GM15510 (cell line): ENCODE measurements around the gene GATD1.
A peak's percentile ranks its signal among the peaks of the same experiment; 100 is the strongest.

Source experiments
- POLR2A ChIP-seq: IDR thresholded peaks from 3 replicates; pipeline ENCODE4 v1.6.1; 2011; ENCODE audit warnings: borderline replicate concordance; ENCODE audit not compliant: insufficient read length; ENCODE audit errors: extremely low read depth

GATD1 gene

DNA sequence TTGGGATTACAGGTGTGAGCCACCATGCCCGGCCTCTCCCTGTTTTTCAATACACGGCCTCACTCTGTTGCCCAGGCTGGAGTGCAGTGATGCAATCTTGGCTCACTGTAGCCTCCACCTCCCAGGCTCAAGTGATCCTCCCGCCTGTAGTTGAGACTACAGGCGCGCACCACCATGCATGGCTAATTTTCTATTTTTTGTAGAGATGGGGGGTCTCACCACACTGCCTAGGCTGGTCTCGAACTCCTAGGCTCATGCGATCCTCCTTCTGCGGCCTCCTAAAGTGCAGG is 11.5 kb downstream of the GATD1 start:
- TF ChIP-seq POLR2A: no peak

DNA sequence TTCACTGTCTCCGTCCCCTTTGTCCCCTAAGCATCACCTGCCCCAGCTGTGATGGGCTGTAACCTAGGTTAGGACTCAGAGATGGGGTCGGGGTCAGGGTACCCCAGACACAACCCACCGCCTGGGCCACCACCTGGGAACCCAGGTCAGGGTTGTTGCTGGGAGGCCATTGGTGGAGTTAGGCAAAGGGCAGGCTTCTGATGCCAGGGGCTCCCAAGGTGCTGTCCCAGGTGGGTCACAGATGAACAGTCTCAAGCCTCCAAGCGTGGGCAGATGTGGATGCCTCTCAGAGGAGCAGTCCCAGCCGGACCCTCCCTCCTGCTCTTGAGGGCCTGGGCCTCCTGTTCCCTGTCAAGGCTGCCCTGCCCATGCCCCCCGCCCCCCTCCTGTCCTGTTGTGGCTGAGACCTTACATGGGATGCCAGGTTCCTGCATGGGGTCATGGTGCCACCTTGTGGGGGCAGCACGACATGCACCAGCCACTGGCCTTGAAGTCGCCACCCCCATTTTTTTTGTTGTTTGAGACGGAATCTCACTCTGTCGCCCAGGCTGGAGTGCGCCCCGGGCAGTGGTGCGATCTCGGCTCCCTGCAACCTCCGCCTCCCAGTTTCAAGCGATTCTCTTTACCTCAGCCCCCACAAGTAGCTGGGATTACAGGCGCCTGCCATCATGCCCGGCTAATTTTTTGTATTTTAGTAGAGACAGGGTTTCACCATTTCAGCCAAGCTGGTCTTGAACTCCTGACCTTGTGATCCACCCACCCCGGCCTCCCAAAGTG is 12.1 kb downstream of the GATD1 start:
- TF ChIP-seq POLR2A: no peak

DNA sequence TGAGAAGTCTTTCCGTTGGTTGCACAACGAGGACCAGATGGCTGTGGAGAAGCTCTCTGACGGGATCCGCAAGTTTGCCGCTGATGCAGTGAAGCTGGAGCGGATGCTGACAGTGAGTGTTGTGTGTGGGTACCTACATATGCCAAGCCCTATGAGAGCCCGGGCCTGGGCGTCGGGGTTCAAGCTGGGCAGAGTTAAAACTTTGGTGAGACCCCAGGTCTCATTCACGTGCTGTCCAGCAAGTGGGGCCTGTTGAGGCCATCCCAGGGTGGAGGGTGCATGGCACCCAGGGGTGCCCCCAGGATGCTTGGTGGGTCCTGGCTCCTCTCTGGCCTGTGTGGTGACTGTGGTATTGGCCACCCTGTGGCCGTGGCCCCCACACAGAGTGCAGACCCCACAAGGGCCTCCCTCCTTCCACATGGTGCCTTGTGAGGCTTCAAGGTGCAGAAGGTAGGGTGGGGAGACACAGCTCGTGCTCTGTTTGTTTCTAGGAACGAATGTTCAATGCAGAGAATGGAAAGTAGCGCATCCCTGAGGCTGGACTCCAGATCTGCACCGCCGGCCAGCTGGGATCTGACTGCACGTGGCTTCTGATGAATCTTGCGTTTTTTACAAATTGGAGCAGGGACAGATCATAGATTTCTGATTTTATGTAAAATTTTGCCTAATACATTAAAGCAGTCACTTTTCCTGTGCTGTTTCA is 12.8 kb downstream of the GATD1 start:
- peak; percentile 5 for TF ChIP-seq POLR2A

DNA sequence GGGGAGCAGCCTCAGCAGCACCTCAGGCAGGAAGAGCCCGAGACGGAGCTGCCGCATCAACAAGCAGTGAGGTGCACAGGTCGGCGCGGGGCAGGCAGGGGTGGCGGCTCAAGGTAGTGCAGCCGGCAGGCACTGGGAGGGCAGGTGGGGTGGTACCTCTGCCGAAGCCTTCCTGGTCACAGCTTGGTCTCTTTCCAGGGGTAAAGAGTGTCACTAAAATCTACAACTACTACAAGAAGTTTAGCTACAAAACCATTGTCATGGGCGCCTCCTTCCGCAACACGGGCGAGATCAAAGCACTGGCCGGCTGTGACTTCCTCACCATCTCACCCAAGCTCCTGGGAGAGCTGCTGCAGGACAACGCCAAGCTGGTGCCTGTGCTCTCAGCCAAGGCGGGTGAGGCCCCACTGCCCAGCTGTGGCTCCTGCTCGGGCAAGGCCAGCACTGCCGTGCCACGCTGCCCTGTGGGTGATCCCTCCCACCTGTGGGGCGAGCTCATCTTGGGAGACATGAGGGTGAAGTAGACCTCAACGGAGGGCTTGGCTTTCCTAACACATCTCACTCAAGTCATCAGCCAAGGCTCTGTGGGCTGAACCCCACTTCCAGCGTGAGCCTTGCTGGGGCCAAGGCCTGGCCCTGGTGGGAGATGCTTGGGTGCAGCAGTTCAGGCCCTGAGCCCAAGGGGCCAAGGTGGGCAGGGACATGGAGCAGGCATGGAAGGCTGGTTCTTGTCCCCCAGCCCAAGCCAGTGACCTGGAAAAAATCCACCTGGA is 13.6 kb downstream of the GATD1 start:
- no peak for TF ChIP-seq POLR2A

DNA sequence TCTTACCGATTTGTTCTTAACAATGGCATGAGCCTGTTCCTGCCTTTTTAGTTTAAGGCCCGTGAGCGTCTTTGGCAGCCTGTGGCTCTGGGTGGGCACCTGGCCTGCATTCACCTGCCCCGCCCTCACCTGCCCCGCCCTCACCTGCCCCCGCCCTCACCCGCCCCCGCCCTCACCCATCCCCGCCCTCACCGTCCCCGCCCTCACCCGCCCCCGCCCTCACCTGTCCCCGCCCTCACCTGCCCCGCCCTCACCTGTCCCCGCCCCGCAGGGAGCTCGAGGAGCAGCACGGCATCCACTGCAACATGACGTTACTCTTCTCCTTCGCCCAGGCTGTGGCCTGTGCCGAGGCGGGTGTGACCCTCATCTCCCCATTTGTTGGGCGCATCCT is 14.2 kb downstream of the GATD1 start:
- TF ChIP-seq POLR2A: no peak

DNA sequence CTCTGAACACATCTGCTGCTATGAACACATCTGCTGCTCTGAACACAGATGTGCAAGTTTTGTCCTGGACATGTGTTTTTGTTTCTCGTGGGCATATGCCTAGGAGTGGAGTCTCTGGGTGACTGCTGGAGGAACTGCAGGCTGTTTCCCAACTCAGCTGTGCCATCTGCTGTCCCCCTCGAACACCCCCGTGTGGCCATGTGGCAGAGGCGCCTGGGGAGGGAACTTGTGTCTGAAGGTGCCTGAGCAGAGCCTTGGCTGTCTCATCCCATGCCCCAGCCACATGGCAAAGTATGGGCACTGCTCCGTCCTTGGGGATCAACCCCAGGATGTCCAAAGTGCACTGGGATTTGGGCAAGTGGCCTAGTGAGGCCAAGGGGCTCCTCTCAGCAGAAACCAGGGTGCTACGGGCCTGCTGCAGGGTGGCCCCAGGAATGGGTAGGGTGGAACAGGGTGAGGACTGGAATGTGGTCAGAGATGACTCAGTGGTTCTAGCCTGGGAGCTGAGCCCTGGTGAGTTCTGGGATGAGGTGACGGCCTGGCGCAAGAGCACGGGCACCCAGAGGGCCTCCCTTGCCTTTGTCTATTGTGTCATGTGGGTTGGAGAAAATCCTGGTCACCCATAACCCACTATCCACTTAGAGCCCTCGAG is 14.7 kb downstream of the GATD1 start:
- TF ChIP-seq POLR2A: no peak

DNA sequence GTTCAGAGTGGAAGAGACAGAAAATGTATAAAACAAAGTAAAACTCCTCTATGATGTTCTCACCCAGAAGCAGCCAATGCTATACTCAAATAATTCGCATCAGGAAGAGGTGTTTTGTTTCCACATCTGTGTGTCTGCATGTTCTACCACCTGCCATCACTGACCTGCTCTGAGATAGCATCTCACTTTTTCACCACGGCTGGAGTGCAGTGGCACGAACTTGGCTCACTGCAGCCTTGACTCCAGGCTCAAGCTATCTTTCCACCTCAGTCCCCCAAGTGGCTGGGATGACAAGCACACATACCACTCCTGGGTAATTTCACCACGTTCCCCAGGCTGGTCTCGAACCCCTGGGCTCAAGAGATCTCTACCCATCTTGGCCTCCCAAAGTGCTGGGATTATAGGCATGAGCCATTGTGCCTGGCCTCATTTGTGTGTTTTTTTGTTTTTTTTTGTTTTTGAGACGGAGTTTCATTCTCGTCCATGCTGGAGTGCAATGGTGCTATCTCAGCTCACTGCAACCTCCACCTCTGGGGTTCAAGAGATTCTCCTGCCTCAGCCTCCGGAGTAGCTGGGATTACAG is 15.7 kb downstream of the GATD1 start:
- TF ChIP-seq POLR2A: no peak

DNA sequence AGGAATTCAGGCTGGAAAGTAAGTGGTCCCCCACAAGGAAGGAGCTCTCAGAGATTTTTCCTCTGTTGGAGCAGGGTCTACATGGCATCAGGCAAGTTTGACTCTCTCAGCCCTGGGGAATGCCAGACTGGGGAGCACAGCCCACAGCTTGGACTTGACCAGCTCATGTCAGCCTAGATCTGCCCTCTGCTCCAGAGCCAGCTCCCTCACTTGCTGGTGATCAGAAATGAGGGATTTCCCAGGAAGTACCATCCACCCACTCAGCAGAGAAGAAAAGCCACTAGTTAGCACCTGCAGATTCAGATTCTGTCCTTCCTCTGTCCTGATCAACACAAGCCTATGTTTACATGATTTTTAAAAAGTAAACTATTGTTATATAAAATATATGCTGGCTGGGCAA is 17.1 kb downstream of the GATD1 start:
- TF ChIP-seq POLR2A: no peak

DNA sequence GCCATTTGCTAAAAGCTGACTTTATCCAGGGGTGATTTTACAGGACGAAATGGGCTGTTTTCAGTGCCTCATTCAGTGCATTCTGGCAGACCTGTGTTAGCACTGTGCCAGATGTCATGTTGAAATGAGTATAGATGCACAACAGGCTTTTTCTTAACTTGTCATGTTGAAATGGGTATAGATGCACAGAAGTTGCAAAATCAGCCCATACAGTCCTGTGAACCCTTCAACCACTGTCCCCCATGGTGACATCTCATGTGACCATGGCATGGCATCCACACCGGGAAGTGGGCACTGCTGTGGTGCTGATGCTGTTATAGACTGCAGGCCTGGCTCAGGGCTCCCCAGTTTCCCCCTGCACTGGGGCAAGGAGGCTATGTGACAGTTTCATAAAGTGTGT is 27.6 kb downstream of the GATD1 start:
- no peak for TF ChIP-seq POLR2A

DNA sequence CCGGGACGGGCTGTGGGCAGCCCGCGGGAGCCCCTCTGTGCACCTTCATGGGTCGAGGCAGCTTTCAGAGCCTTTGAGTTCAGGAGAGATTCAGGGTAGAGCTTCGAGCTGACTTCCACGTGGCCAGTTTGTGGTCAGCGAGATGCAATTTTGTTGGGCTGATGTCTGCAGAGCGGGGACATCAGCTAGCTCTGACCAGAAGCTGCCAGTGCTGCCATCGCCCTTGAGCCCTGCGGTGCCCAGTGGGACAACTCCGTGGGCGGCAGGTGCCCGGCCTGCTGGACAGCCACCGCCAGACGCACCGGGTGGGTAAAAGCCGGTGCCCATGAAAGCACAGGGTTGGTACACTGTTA is 29.3 kb downstream of the GATD1 start:
- no peak for TF ChIP-seq POLR2A

DNA sequence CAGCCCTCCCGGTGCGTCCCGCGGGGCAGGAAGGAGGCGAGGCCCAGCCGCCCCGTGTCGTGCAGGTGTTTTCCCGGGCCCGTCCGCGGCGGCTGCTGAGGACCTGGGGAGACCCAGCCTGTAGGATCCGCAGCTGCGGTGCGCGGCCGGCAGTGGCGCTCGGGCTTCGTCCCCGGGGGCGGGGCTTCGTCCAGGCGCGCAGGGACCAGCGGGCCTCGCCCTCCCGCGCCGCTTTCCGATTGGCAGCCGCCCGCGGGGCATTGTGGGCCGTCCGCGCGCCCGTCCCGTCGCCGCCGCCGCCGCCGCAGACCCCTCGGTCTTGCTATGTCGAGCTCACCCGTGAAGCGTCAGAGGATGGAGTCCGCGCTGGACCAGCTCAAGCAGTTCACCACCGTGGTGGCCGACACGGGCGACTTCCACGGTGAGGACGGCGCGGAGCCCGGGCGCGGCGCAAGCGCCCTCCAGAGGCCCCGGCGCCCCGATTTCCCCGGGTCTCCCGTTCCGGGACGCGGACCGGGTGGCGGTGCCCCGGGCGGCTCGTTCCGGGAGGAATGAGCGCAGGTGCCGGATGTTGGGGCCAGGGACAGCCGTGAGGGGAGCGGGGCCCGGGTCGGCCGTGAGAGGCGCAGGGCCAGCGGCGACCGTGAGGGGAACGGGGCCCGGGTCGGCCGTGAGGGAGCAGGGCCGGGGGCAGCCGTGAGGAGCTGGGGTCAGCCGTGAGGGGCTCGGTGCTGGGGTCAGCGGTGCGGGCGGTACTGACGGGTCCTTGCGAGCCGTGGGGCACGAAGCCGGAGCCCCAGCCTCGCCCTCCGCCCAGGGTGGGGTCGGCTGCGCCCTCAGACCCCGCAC is 29.9 kb downstream of the GATD1 start, which contains the start of gene TALDO1:
TALDO1 (plus strand) TSS at position 307 of the 849 bp plus-strand sequence; CDS start at position 325, 18 bp downstream.
- TF ChIP-seq POLR2A: peak; percentile 88

DNA sequence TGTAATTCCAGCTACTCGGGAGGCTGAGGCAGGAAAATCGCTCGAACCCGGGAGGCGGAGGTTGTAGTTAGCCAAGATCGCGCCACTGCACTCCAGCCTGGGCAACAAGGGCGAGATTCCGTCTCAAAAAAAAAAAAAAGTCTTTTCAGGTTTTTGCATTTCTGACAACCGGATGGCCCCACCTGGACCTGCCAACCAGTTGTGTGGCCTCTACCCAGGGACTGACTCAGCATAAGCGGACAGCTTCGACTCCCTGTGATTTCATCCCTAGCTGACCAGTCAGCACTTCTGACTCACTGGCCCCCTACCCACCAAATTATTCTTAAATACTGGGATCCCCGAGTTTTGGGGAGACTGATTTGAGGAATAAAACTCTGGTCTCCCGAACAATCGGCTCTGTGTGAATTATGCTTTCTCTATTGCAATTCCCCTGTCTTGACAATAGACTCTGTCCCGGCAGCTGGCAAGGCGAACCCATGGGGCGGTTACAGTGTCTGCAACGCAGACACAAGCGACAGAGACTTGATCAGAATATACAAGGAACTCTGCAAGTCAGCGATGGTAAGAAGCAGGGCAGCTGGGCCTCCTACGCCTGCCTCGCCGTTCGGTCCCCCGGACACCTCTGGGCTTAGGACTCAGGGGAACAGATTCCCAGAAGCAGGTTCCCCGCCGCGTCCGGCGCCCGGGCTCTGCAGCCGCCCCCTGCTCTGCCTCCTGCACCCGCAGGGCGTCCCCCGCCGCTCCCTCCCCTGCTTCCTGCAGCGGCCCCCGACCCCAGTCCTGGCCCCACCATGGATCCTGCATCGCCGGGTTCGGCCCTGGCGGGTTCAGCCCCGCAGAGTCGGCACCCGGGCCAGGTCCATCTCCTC is 30.8 kb downstream of the GATD1 start:
- no peak for TF ChIP-seq POLR2A

DNA sequence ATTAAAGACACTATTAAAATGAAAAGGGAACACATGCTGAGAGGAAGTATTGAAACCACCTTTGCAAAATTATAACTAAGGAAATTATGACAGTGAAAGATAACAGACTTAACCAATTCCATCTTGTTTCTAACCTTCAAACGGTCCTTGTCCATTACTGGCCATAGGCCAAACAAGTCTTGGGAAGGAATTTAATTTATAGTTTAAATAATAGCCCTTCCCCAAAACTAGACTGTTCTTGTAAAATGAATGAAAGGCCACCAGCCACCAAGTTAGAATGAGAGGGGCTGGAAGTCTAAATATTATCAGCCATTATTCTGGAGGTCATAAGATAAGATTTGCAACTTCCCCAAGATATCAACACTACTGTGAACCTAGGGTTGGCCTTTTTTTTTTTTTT is 31.9 kb downstream of the GATD1 start:
- no peak for TF ChIP-seq POLR2A
